Right hindlimb (tissue), 1 donor: Measurements from ENCODE around the gene POLD4.
"Not testable (repeated sequence)": the region's sequence is repeated elsewhere in the genome, so short reads cannot be mapped to it uniquely, and the experiment has no call there.

Source experiments
- DNase-seq: peaks from one replicate; pipeline ENCODE4 v3.0.0-alpha.2; 2018

POLD4 gene

GRCh38 chr11:67353317-67354074, at the start of gene POLD4:
POLD4 (minus strand) TSS chr11:67353546; CDS start chr11:67353399, 147 bp downstream.
- DNase-seq: peak; percentile 98

- not testable (repeated sequence) for DNase-seq
Measured at GRCh38 chr11:67403085-67403484, 49.7 kb upstream of the POLD4 start.

DNA sequence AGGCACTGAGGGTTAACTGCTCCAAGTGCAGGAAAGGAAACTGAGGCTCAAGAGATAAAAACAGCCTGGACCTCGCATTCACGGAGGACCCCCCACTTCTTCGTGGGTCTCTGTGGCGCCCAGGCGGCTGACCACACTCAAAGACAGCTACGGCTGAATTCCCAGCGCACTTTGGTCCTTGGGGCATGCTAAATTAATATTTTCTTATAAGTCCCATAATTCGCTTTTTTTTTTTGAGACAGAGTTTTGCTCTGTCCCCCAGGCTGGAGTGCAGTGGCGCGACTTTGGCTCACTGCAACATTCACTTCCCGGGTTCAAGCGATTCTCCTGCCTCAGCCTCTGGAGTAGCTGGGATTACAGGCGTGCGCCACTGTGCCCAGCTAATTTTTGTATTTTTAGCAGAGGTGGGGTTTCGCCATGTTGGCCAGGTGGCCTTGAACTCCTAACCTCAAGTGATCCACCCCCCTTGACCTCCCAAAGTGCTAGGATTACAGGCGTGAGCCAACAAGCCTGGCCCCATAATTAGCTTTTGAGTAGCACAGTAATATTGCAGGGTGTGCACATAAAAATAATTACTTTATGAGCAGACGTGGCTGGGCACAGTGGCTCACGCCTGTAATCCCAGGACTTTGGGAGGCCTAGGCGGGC, 49.0 kb upstream of the POLD4 start:
- DNase-seq: not testable (repeated sequence)

DNA sequence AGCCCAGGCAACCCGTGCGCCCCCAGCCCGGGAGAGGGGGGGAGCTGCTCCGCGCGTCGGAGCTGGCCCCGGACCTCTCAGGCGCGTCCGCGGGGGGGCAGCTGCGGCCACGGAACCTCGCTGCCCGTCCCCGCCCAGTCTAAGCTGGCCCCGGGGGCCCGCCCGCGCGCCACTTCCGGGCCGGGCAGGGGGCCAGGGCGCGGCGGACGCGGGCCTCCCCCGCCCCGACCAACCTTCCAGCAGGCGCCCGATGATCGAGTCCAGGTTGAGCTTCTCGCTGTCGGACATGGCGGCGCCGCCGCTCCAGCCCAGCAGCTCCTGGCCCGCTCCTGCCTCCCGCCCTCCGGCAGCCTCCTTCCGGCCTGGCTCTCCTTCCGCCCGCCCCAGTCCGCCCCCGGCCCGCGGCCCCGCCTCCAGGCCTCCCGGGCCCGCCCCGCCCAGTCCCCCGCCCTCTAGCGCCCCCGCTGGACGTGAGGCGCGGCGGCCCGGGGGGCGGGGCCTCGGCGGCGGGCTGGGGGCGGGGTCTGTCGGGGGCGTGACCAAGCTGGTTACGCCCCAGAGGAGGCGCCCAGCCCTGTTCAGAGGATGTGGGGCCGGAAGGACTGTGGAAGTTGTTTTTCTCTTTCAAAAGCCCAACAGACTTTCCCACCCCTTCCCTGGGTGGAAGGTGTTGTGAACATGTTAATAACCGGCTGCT, 48.3 kb upstream of the POLD4 start, which contains the start of gene PPP1CA:
Gene PPP1CA, minus strand, starts transcription at position 364 of the 697 bp plus-strand sequence. Its CDS starts 76 bp downstream, at position 288.
- DNase-seq: peak; percentile 96

DNA sequence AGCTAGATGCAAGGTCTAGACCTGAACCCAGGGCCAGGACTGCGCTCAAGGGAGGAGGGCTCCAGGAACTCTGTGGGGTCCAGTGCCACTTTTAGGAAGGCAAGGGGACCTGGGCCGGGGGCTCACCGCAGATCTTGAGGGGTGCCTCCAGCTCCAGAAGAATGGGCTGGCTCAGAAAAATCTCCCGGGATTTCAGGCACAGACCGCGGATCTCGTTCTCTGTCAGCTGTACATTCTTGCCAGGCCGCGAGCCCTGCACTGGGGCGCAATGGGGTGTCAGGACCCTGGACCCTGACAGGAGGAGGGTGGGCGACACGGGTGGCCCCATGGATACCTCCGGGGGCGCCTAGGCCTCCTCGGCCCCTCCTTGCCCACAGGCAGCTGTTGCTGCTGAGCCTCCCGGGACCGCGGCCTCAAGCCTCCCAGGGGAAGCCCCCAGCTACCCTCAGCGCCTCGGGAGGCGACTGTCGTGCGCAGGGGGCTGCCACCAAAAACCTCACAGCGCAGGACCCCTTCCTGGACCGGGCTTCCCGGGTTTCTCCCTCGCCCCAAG, 47.7 kb upstream of the POLD4 start:
- no peak for DNase-seq

DNA sequence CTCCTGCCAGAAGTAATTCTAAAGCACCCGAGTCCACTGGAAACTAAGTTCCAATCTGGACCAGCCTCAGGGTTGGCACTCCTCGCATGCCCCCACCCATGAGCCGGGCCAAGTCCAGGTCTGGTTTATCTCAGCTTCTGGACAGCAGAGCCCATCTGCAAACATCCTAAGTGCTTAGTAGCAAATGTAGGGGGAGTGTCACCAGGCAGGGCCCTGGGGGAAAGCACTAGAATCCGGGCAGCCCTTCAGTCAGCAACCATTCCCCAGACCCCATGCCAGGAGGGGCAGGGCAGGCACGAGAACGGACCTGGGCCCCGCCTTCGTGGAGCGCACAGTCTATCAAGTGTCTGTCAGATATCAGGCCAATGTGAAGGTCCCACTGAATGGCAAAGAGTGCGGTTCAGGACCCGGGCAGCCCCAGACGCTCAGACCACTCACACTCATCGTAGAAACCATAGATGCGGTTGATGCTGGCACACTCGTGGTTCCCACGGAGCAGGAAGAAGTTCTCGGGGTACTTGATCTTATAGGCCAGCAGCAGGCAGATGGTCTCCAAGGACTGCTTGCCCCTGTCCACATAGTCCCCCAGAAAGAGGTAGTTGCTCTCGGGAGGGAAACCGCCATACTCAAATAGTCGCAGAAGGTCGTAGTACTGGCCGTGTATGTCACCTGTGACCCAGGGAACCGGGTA, 47.0 kb upstream of the POLD4 start:
- no peak for DNase-seq

- no peak for DNase-seq
Measured at GRCh38 chr11:67398661-67399563, 45.6 kb upstream of the POLD4 start.

DNA sequence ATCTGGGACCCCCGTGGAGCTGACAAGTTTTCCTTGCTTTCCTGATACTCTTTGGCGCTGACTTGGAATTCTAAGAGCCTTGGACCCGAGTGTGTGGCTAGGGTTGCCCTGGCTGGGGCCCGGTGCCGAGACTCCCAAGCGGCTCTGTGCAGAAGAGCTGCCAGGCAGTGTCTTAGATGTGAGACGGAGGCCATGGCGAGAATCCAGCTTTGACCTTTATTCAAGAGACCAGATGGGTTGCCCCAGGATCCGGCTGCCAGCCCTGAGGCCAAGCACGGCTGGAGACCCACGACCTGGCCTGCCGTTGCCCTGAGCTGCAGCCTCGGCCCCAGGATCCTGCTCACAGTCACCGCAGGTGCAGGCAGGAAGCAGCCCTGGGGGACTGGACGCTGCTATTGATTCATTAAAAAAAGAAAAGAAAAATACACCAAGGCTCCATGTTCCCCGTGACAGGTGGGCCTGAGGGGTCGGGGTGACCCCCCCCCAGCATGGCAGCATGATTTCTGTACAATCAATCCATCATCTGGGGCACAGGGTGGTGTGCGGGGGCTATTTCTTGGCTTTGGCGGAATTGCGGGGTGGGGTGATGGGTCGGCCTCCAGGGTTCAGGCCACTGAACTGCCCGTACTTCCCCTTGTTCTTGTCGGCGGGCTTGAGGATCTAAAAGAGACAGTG, 44.8 kb upstream of the POLD4 start:
- DNase-seq: no peak

- DNase-seq: no peak
Measured at GRCh38 chr11:67397536-67397935, 44.2 kb upstream of the POLD4 start.

GRCh38 chr11:67396587-67397389, 43.4 kb upstream of the POLD4 start:
- DNase-seq: no peak

DNA sequence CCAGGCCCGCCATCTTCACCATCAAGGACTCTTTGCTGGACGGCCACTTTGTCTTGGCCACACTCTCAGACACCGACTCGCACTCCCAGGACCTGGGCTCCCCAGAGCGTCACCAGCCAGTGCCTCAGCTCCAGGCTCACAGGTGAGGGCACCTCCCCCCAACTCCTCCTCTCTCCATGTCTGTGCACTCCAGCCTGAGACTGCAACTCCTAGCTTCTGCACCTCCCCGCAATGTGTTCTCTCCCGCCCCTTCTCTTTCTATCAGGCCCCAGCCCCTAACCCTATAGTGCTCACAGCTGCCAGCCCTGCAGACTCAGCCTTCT, 42.9 kb upstream of the POLD4 start:
- no peak for DNase-seq

DNA sequence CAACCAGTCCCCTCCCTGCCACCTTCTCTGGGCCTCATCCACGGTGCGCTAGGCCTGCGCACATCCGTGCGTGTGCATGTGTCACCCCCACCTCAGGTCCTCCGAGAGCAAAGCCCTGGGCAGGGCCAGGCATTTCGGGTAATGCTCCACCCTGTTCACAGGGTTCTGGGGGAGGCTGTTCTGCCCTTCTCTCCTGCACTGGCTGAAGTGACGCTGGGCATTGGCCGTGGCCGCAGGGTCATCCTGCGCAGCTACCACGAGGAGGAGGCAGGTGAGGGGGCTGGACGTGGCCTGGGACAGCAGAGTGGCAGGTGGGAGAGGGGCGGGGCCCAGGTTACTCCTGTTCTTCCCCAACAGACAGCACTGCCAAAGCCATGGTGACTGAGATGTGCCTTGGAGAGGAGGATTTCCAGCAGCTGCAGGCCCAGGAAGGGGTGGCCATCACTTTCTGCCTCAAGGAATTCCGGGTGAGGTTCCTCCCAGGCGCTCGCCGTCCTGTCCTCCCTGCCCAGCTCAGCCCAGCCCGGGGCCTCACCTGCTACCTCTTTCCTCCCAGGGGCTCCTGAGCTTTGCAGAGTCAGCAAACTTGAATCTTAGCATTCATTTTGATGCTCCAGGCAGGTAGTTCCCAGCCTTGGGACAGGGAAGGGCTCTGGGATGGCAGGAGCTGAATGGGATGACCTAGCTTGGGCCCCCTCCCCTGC, 42.4 kb upstream of the POLD4 start:
- DNase-seq: no peak

DNA sequence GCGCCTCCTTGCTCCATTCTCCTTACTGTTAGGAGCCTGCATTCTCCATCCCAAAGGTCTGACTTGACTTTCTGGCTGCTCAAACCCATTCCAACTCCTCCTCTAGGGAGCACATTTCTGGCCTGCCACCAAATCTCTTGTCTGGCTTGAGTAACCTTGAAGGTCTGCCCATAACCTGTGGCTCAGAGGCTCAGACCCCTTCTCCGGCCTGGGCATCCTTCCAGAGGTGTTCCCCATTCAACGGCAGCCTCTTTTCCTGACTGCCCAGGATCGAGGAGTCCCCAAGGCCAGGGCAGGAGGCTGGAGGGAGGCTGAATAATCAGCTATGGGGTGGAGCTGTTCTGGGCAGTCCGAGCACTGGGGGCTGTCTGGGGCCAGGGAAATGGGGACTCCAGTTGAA, 40.6 kb upstream of the POLD4 start:
- no peak for DNase-seq

- no peak for DNase-seq
Measured at GRCh38 chr11:67393437-67393836, 40.1 kb upstream of the POLD4 start.

- DNase-seq: no peak
Measured at GRCh38 chr11:67392183-67392715, 38.9 kb upstream of the POLD4 start.

DNA sequence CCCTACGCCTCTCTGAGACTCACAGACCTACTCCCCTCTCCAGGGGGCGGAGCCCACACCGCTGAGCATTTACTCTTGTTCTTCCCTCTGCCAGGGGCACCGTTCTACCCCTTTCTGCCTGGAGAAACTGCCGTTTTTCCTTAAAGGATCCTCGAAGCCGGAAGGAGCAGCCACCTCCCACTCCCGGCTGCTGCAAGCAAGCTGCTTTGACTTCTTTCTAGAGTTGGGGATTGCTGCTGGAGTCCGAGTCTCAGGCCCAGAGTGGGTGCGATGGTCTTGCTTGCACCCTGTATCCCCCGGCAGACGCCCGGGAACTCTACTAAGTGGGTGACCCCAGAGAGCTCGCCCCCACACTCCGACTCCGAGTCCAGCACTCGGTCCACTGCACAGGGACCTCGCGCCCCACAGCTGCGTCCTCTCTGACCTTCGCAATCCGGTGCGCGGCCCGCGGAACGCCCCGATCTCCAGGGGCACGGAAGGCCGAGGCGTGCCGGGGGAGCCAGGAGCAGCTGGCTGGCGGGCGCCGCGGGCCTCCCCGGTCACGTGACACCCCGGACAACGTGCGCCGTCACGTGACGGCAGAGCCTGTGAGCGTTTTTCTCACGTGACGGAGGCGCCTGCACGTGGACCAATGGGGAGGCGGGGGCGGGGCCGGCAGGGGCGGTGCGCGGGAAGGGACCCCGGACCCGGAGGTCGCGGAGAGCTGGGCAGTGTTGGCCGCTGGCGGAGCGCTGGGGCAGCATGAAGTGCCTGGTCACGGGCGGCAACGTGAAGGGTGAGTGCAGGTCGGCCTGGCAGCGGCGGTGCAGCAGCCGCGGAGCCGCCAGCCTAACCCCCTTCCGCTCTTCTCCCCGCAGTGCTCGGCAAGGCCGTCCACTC, 38.2 kb upstream of the POLD4 start, which contains the start of gene RAD9A:
Gene RAD9A, plus strand, starts transcription at position 683 of the 879 bp plus-strand sequence. Its CDS starts 59 bp downstream, at position 742.
- DNase-seq: peak; percentile 95

GRCh38 chr11:67390947-67391303, 37.6 kb upstream of the POLD4 start:
- DNase-seq: no peak

DNA sequence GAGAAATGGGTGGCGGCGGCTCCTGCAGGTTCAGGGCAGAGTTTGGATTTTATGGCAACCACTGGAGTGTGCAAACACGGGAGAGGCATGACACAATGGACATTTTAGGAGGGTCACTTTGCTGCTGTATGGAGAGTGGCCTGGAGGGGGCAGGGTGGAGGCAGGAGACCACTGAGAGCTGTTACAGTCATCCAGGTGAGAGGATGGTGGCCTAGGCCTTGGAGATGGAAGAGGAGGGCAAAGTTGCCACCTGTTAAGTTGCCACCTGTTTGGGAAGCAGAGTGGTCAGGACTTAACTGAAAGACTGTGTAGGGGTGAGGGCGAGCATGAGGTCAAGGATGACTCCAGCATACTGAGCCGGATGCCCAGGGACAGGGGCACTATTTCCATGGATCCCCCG, 36.1 kb upstream of the POLD4 start:
- no peak for DNase-seq
